Measurements from ENCODE around the gene TIMP3. TPM values are rescaled to one million over a fixed set of nuclear protein-coding genes. Genes with fewer than 3 reads are reported as not detected.

Gene TIMP3
- total RNA-seq, 1 experiment from 2014 or later, result 12.3 TPM

GRCh38 chr22:32827049-32827602 is 25.6 kb downstream of the TIMP3 start:
- no peaks in the 10 kb centered on the region for H3K36me3 Mint-ChIP-seq (ENCODE audit: insufficient read depth, unreplicated experiment)
- H3K27ac Mint-ChIP-seq (ENCODE audit: unreplicated experiment), result no peak overlapping the region
- DNase-seq, result no peak
- CTCF ChIA-PET, result no interaction called here
- H3K9me3 Mint-ChIP-seq (ENCODE audit: low read depth, unreplicated experiment), result no peaks in the 10 kb centered on the region
- no peaks in the 10 kb centered on the region for H3K4me1 Mint-ChIP-seq (ENCODE audit: low read depth, unreplicated experiment)
- intact Hi-C loops (cut with micrococcal nuclease; ENCODE audit: unreplicated experiment), result loop anchor here (10.0 kb wide), 1 partner anchor 158 kb away; no protein-coding TSS in a partner anchor
- H3K4me3 Mint-ChIP-seq (ENCODE audit: low read depth, unreplicated experiment), result no peak overlapping the region
- H3K27me3 Mint-ChIP-seq (ENCODE audit: unreplicated experiment), result peaks cover 15% of the 10 kb centered on the region
- TF ChIP-seq CTCF (IDR thresholded peaks at IDR 0.05; ENCODE audit: unreplicated experiment), result no peak
- no TSS peak for BruUV-seq (replicated peaks)

- Mint-ChIP-seq H3K4me1 (ENCODE audit: low read depth, unreplicated experiment) (no peaks in the 10 kb centered on the region), H3K27ac (ENCODE audit: unreplicated experiment) (no peak overlapping the region), H3K4me3 (ENCODE audit: low read depth, unreplicated experiment) (no peak overlapping the region), H3K9me3 (ENCODE audit: low read depth, unreplicated experiment) (no peaks in the 10 kb centered on the region), H3K27me3 (ENCODE audit: unreplicated experiment) (peaks cover 15% of the 10 kb centered on the region), H3K36me3 (ENCODE audit: insufficient read depth, unreplicated experiment) (no peaks in the 10 kb centered on the region)
- BruUV-seq (replicated peaks), result no TSS peak
- CTCF ChIA-PET, result no interaction called here
- TF ChIP-seq CTCF (IDR thresholded peaks at IDR 0.05; ENCODE audit: unreplicated experiment), result no peak
- intact Hi-C loops (cut with micrococcal nuclease; ENCODE audit: unreplicated experiment), result loop anchor here (10.0 kb wide), 1 partner anchor 157 kb away; no protein-coding TSS in a partner anchor
- DNase-seq, result no peak
Measured at GRCh38 chr22:32828150-32828549, 26.6 kb downstream of the TIMP3 start.

GRCh38 chr22:32828561-32828960 is 27.1 kb downstream of the TIMP3 start:
- no peak for DNase-seq
- H3K27me3 Mint-ChIP-seq (ENCODE audit: unreplicated experiment), result peaks cover 15% of the 10 kb centered on the region
- H3K9me3 Mint-ChIP-seq (ENCODE audit: low read depth, unreplicated experiment), result no peaks in the 10 kb centered on the region
- no peak overlapping the region for H3K4me3 Mint-ChIP-seq (ENCODE audit: low read depth, unreplicated experiment)
- H3K4me1 Mint-ChIP-seq (ENCODE audit: low read depth, unreplicated experiment), result no peaks in the 10 kb centered on the region
- H3K36me3 Mint-ChIP-seq (ENCODE audit: insufficient read depth, unreplicated experiment), result no peaks in the 10 kb centered on the region
- intact Hi-C loops (cut with micrococcal nuclease; ENCODE audit: unreplicated experiment), result loop anchor here (10.0 kb wide), 1 partner anchor 156 kb away; no protein-coding TSS in a partner anchor
- no peak for TF ChIP-seq CTCF (IDR thresholded peaks at IDR 0.05; ENCODE audit: unreplicated experiment)
- no TSS peak for BruUV-seq (replicated peaks)
- CTCF ChIA-PET, result no interaction called here
- H3K27ac Mint-ChIP-seq (ENCODE audit: unreplicated experiment), result no peak overlapping the region

- CTCF ChIA-PET, result no interaction called here
- no TSS peak for BruUV-seq (replicated peaks)
- H3K9me3 Mint-ChIP-seq (ENCODE audit: low read depth, unreplicated experiment), result no peaks in the 10 kb centered on the region
- no peak overlapping the region for H3K27ac Mint-ChIP-seq (ENCODE audit: unreplicated experiment)
- no peak for DNase-seq
- no peak for TF ChIP-seq CTCF (IDR thresholded peaks at IDR 0.05; ENCODE audit: unreplicated experiment)
- no peak overlapping the region for H3K4me3 Mint-ChIP-seq (ENCODE audit: low read depth, unreplicated experiment)
- no peaks in the 10 kb centered on the region for H3K36me3 Mint-ChIP-seq (ENCODE audit: insufficient read depth, unreplicated experiment)
- intact Hi-C loops (cut with micrococcal nuclease; ENCODE audit: unreplicated experiment), result loop anchor here (10.0 kb wide), 1 partner anchor 155 kb away; no protein-coding TSS in a partner anchor
- H3K4me1 Mint-ChIP-seq (ENCODE audit: low read depth, unreplicated experiment), result no peaks in the 10 kb centered on the region
- H3K27me3 Mint-ChIP-seq (ENCODE audit: unreplicated experiment), result peaks cover 16% of the 10 kb centered on the region
Measured at GRCh38 chr22:32829451-32829851, 27.9 kb downstream of the TIMP3 start.
